GM23338 (cell line): ENCODE data around the gene POM121L12. TPM values are rescaled to one million over a fixed set of nuclear protein-coding genes. Genes with fewer than 3 reads are reported as not detected.

Experiments used
- ATAC-seq: fragments of 200-7000 bp; cut with Tn5 transposase; 3 replicates; pipeline ENCODE4 v1.9.1; 2020
- DNase-seq: peaks from one replicate; pipeline ENCODE4 v3.0.0-alpha.2; 2015; ENCODE audit warnings: low spot score
- H2AFZ ChIP-seq: fragments of 200-600 bp; sonication (generic); 2 replicates; pipeline ENCODE4 v1.8.0; 2016; ENCODE audit warnings: antibody characterized with exemption, mild to moderate bottlenecking, moderate library complexity
- H3F3A ChIP-seq: fragments of 200-600 bp; sonication (generic); replicated peaks from 2 replicates; pipeline ENCODE4 v1.8.0; 2017; ENCODE audit warnings: antibody characterized with exemption, mixed run types, low read depth
- H3K27ac ChIP-seq: fragments of 200-600 bp; sonication (generic); 2 replicates; pipeline ENCODE4 v1.6.1; 2016; ENCODE audit warnings: low read depth
- H3K27me3 ChIP-seq: fragments of 200-600 bp; sonication (generic); 2 replicates; pipeline ENCODE4 v1.8.0; 2016; ENCODE audit warnings: mild to moderate bottlenecking, mixed run types, moderate library complexity; ENCODE audit not compliant: insufficient read depth
- H3K36me3 ChIP-seq: fragments of 200-600 bp; sonication (generic); 2 replicates; pipeline ENCODE4 v1.8.0; 2016; ENCODE audit warnings: mild to moderate bottlenecking; ENCODE audit not compliant: insufficient read depth
- H3K4me1 ChIP-seq: fragments of 200-600 bp; sonication (generic); 2 replicates; pipeline ENCODE4 v1.8.0; 2016; ENCODE audit warnings: mild to moderate bottlenecking, moderate library complexity; ENCODE audit not compliant: insufficient read depth
- H3K4me2 ChIP-seq: fragments of 200-600 bp; sonication (generic); 2 replicates; pipeline ENCODE4 v1.7.1; 2017; ENCODE audit warnings: mixed run types
- H3K4me3 ChIP-seq: fragments of 200-600 bp; sonication (generic); 2 replicates; pipeline ENCODE4 v1.6.1; 2016; ENCODE audit warnings: mixed run types
- H3K79me2 ChIP-seq: fragments of 200-600 bp; sonication (generic); replicated peaks from 2 replicates; pipeline ENCODE4 v1.8.0; 2017; ENCODE audit warnings: mild to moderate bottlenecking; ENCODE audit not compliant: insufficient read depth
- H3K9me2 ChIP-seq: fragments of 200-600 bp; sonication (generic); 2 replicates; pipeline ENCODE4 v1.8.0; 2017; ENCODE audit not compliant: insufficient read depth
- H4K20me1 ChIP-seq: fragments of 200-600 bp; sonication (generic); replicated peaks from 2 replicates; pipeline ENCODE4 v1.8.0; 2017; ENCODE audit warnings: mild to moderate bottlenecking; ENCODE audit not compliant: insufficient read depth
- H3K27ac Mint-ChIP-seq: 2 replicates; pipeline ENCODE4 v1.8.0; 2020; ENCODE audit warnings: inconsistent platforms, mild to moderate bottlenecking, moderate library complexity, mixed read lengths
- H3K27me3 Mint-ChIP-seq: 3 replicates; pipeline ENCODE4 v1.8.0; 2022; ENCODE audit warnings: low read depth, mild to moderate bottlenecking, moderate library complexity, mixed read lengths, inconsistent platforms; ENCODE audit not compliant: insufficient read depth, poor library complexity
- H3K36me3 Mint-ChIP-seq: 3 replicates; pipeline ENCODE4 v1.8.0; 2021; ENCODE audit warnings: low read depth, mild to moderate bottlenecking, inconsistent platforms, moderate library complexity, mixed read lengths
- H3K4me1 Mint-ChIP-seq: 3 replicates; pipeline ENCODE4 v1.8.0; 2020; ENCODE audit warnings: mild to moderate bottlenecking, inconsistent platforms, mixed read lengths
- H3K4me3 Mint-ChIP-seq: 3 replicates; pipeline ENCODE4 v1.8.0; 2021; ENCODE audit warnings: moderate library complexity, mild to moderate bottlenecking, inconsistent platforms, mixed read lengths
- H3K9me3 Mint-ChIP-seq: 3 replicates; pipeline ENCODE4 v1.8.0; 2020; ENCODE audit warnings: moderate library complexity, mild to moderate bottlenecking, inconsistent platforms, mixed read lengths
- CREB1 ChIP-seq: fragments of 250-450 bp; sonication (Bioruptor Pico); IDR thresholded peaks from 2 replicates; pipeline ENCODE4 v1.5.0; 2020; ENCODE audit warnings: low read depth, mild to moderate bottlenecking, moderate library complexity
- ETS1 ChIP-seq: IDR thresholded peaks from 2 replicates; pipeline ENCODE4 v1.6.1; 2016; ENCODE audit warnings: antibody characterized with exemption
- EZH2 ChIP-seq: fragments of 200-600 bp; sonication (generic); IDR thresholded peaks from one replicate; pipeline ENCODE4 v1.8.0; 2017; ENCODE audit warnings: antibody characterized with exemption, mild to moderate bottlenecking, low read depth; ENCODE audit not compliant: unreplicated experiment
- EZH2phosphoT487 ChIP-seq: fragments of 200-600 bp; sonication (generic); IDR thresholded peaks from one replicate; pipeline ENCODE4 v1.8.1; 2018; ENCODE audit warnings: antibody characterized with exemption; ENCODE audit not compliant: unreplicated experiment
- JUNB ChIP-seq: IDR thresholded peaks from one replicate; pipeline ENCODE4 v1.6.1; 2016; ENCODE audit warnings: antibody characterized with exemption; ENCODE audit not compliant: unreplicated experiment
- NANOG ChIP-seq: IDR thresholded peaks from 2 replicates; pipeline ENCODE4 v1.6.1; 2016; ENCODE audit warnings: antibody characterized with exemption, borderline replicate concordance
- POLR2AphosphoS5 ChIP-seq: IDR thresholded peaks from 2 replicates; pipeline ENCODE4 v1.6.1; 2016; ENCODE audit warnings: antibody characterized with exemption, low read depth
- STAT1 ChIP-seq: IDR thresholded peaks from one replicate; pipeline ENCODE4 v1.6.1; 2016; ENCODE audit warnings: antibody characterized with exemption; ENCODE audit not compliant: unreplicated experiment
- ZNF114 ChIP-seq: fragments of 250-450 bp; sonication (Bioruptor Pico); IDR thresholded peaks from 2 replicates; pipeline ENCODE4 v1.5.0; 2020; ENCODE audit warnings: mild to moderate bottlenecking, moderate library complexity
- ZNF331 ChIP-seq: fragments of 250-450 bp; sonication (Bioruptor Pico); IDR thresholded peaks from 2 replicates; pipeline ENCODE4 v1.5.0; 2020; ENCODE audit warnings: low read depth, mild to moderate bottlenecking, moderate library complexity
- polyA plus RNA-seq: library from polyadenylated mRNA; unstranded; fragments of >200 nt; fragmentation: Nextera tagmentation; extraction: Ambion mirVana; gene quantifications from 2 replicates; pipeline ENCODE4 v1.2.1, GENCODE V29; 2016
- total RNA-seq: library from RNA; depleted of rRNA; stranded (reverse); fragments of >200 nt; shearing (Covaris generic); gene quantifications from 2 replicates; pipeline ENCODE4 v1.2.3, GENCODE V29; 2014
- TF ChIP-seq, protein P1 (sequence below): fragments of 250-450 bp; sonication (Bioruptor Pico); IDR thresholded peaks from 2 replicates; pipeline ENCODE4 v1.5.0; 2020; ENCODE audit warnings: mild to moderate bottlenecking, moderate library complexity
- TF ChIP-seq, protein P2 (sequence below), 2 experiments: fragments of 200-600 bp in 1 of 2; sonication (generic) in 1 of 2; conservative IDR thresholded peaks; 2 replicates each; pipeline versions ENCODE4 v1.5.1 to v1.6.1; 2016 to 2017; ENCODE audit warnings: antibody characterized with exemption in 2 of 2, low read depth in 2 of 2, mild to moderate bottlenecking in 2 of 2, moderate library complexity in 1 of 2
- TF ChIP-seq, protein P3 (sequence below): IDR thresholded peaks from one replicate; pipeline ENCODE4 v1.6.1; 2018; ENCODE audit warnings: antibody characterized with exemption; ENCODE audit not compliant: unreplicated experiment

The POM121L12 gene
- total and polyA plus RNA-seq, 2 experiments from 2014 or later: not detected

DNA sequence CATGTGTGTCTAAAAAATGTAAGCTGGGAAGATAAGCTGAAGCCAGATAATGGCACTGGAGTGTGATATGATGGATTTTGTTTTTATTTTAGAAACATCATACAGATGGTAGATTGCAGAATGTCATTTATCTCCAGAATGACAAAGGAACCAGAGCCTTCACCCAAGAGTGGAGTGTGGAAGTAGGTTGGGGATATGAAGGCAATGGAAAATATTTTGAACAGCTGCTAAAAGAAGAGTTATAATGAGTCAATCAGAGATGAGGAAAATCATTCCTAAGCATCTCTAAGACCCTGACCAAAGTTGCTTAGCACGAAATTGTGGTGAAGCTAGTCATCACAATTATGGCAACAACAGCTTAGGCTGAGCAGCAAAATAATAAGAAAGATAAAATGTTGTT, 39.8 kb upstream of the POM121L12 start:
- DNase-seq (no peak), ATAC-seq (no peak)
- Mint-ChIP-seq H3K27me3 (peaks cover 2% of the 10 kb centered on the region), H3K27ac (no peak overlapping the region), H3K4me3 (no peak overlapping the region), H3K9me3 (no peaks in the 10 kb centered on the region; the same call in 1 of the 3 replicates), H3K36me3 (no peaks in the 10 kb centered on the region), H3K4me1 (no peaks in the 10 kb centered on the region)
- no peaks in the 10 kb centered on the region for H3K36me3 ChIP-seq
- H3K79me2 ChIP-seq: no peaks in the 10 kb centered on the region
- no peaks in the 10 kb centered on the region for H4K20me1 ChIP-seq
- no peaks in the 10 kb centered on the region for H3K4me1 ChIP-seq
- no peak overlapping the region for H2AFZ ChIP-seq
- H3K4me3 ChIP-seq: no peak overlapping the region
- peaks cover 3% of the 10 kb centered on the region; the same call in 1 of the 2 replicates for H3K9me2 ChIP-seq
- TF ChIP-seq, protein P1, sequence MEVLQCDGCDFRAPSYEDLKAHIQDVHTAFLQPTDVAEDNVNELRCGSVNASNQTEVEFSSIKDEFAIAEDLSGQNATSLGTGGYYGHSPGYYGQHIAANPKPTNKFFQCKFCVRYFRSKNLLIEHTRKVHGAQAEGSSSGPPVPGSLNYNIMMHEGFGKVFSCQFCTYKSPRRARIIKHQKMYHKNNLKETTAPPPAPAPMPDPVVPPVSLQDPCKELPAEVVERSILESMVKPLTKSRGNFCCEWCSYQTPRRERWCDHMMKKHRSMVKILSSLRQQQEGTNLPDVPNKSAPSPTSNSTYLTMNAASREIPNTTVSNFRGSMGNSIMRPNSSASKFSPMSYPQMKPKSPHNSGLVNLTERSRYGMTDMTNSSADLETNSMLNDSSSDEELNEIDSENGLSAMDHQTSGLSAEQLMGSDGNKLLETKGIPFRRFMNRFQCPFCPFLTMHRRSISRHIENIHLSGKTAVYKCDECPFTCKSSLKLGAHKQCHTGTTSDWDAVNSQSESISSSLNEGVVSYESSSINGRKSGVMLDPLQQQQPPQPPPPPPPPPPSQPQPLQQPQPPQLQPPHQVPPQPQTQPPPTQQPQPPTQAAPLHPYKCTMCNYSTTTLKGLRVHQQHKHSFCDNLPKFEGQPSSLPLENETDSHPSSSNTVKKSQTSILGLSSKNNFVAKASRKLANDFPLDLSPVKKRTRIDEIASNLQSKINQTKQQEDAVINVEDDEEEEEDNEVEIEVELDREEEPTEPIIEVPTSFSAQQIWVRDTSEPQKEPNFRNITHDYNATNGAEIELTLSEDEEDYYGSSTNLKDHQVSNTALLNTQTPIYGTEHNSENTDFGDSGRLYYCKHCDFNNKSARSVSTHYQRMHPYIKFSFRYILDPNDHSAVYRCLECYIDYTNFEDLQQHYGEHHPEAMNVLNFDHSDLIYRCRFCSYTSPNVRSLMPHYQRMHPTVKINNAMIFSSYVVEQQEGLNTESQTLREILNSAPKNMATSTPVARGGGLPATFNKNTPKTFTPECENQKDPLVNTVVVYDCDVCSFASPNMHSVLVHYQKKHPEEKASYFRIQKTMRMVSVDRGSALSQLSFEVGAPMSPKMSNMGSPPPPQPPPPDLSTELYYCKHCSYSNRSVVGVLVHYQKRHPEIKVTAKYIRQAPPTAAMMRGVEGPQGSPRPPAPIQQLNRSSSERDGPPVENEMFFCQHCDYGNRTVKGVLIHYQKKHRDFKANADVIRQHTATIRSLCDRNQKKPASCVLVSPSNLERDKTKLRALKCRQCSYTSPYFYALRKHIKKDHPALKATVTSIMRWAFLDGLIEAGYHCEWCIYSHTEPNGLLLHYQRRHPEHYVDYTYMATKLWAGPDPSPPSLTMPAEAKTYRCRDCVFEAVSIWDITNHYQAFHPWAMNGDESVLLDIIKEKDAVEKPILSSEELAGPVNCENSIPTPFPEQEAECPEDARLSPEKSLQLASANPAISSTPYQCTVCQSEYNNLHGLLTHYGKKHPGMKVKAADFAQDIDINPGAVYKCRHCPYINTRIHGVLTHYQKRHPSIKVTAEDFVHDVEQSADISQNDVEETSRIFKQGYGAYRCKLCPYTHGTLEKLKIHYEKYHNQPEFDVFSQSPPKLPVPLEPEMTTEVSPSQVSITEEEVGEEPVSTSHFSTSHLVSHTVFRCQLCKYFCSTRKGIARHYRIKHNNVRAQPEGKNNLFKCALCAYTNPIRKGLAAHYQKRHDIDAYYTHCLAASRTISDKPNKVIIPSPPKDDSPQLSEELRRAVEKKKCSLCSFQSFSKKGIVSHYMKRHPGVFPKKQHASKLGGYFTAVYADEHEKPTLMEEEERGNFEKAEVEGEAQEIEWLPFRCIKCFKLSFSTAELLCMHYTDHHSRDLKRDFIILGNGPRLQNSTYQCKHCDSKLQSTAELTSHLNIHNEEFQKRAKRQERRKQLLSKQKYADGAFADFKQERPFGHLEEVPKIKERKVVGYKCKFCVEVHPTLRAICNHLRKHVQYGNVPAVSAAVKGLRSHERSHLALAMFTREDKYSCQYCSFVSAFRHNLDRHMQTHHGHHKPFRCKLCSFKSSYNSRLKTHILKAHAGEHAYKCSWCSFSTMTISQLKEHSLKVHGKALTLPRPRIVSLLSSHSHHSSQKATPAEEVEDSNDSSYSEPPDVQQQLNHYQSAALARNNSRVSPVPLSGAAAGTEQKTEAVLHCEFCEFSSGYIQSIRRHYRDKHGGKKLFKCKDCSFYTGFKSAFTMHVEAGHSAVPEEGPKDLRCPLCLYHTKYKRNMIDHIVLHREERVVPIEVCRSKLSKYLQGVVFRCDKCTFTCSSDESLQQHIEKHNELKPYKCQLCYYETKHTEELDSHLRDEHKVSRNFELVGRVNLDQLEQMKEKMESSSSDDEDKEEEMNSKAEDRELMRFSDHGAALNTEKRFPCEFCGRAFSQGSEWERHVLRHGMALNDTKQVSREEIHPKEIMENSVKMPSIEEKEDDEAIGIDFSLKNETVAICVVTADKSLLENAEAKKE (CRISPR knock-in tag): no peak
- TF ChIP-seq, protein P2, sequence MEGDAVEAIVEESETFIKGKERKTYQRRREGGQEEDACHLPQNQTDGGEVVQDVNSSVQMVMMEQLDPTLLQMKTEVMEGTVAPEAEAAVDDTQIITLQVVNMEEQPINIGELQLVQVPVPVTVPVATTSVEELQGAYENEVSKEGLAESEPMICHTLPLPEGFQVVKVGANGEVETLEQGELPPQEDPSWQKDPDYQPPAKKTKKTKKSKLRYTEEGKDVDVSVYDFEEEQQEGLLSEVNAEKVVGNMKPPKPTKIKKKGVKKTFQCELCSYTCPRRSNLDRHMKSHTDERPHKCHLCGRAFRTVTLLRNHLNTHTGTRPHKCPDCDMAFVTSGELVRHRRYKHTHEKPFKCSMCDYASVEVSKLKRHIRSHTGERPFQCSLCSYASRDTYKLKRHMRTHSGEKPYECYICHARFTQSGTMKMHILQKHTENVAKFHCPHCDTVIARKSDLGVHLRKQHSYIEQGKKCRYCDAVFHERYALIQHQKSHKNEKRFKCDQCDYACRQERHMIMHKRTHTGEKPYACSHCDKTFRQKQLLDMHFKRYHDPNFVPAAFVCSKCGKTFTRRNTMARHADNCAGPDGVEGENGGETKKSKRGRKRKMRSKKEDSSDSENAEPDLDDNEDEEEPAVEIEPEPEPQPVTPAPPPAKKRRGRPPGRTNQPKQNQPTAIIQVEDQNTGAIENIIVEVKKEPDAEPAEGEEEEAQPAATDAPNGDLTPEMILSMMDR (conservative IDR thresholded peaks at IDR 0.05; ENCODE audit: low read depth in 2 of 2): no peak
- TF ChIP-seq POLR2AphosphoS5 (no peak), NANOG (no peak), ZNF331 (CRISPR knock-in tag) (no peak), EZH2phosphoT487 (no peak), EZH2 (no peak), ZNF114 (CRISPR knock-in tag) (no peak), STAT1 (no peak), CREB1 (no peak), ETS1 (no peak), JUNB (no peak)
- TF ChIP-seq, protein P3, sequence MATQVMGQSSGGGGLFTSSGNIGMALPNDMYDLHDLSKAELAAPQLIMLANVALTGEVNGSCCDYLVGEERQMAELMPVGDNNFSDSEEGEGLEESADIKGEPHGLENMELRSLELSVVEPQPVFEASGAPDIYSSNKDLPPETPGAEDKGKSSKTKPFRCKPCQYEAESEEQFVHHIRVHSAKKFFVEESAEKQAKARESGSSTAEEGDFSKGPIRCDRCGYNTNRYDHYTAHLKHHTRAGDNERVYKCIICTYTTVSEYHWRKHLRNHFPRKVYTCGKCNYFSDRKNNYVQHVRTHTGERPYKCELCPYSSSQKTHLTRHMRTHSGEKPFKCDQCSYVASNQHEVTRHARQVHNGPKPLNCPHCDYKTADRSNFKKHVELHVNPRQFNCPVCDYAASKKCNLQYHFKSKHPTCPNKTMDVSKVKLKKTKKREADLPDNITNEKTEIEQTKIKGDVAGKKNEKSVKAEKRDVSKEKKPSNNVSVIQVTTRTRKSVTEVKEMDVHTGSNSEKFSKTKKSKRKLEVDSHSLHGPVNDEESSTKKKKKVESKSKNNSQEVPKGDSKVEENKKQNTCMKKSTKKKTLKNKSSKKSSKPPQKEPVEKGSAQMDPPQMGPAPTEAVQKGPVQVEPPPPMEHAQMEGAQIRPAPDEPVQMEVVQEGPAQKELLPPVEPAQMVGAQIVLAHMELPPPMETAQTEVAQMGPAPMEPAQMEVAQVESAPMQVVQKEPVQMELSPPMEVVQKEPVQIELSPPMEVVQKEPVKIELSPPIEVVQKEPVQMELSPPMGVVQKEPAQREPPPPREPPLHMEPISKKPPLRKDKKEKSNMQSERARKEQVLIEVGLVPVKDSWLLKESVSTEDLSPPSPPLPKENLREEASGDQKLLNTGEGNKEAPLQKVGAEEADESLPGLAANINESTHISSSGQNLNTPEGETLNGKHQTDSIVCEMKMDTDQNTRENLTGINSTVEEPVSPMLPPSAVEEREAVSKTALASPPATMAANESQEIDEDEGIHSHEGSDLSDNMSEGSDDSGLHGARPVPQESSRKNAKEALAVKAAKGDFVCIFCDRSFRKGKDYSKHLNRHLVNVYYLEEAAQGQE: no peak
- H3K27me3 ChIP-seq: no peaks in the 10 kb centered on the region
- no peak overlapping the region for H3K27ac ChIP-seq
- no peaks in the 10 kb centered on the region for H3F3A ChIP-seq
- H3K4me2 ChIP-seq: no peak overlapping the region
